HepG2 (cell line): Measurements from ENCODE around the gene RALY. TPM values are rescaled to one million over a fixed set of nuclear protein-coding genes. Genes with fewer than 3 reads are reported as not detected.

Experiments
- E2F5 ChIP-seq: sonication (generic); formaldehyde crosslinking; conservative IDR thresholded peaks from 2 replicates; pipeline ENCODE4 v1.4.0; 2020; ENCODE audit warnings: missing genetic modification reagents
- GPN1 ChIP-seq: sonication (generic); formaldehyde crosslinking; IDR thresholded peaks from 2 replicates; pipeline ENCODE4 v1.5.1; 2020; ENCODE audit warnings: missing genetic modification reagents, borderline replicate concordance
- JUND ChIP-seq: sonication (generic); formaldehyde crosslinking; IDR thresholded peaks from 2 replicates; pipeline ENCODE4 v1.8.0; 2022; ENCODE audit warnings: mild to moderate bottlenecking, missing genetic modification reagents
- KAT7 ChIP-seq: IDR thresholded peaks from 2 replicates; pipeline ENCODE4 v1.6.1; 2018; ENCODE audit warnings: borderline replicate concordance, missing compliant biosample characterization
- KLF16 ChIP-seq, 2 experiments: sonication (generic) in 1 of 2; formaldehyde crosslinking in 1 of 2; IDR thresholded peaks; 2 replicates each; pipeline versions ENCODE4 v1.6.1 to v1.8.0; 2016 to 2023; ENCODE audit warnings: missing genetic modification reagents in 2 of 2, missing compliant biosample characterization in 1 of 2
- MXI1 ChIP-seq: IDR thresholded peaks from 3 replicates; pipeline ENCODE4 v1.6.1; 2012; ENCODE audit warnings: low read depth, low read length, inconsistent platforms, borderline replicate concordance
- SIN3B ChIP-seq: fragments of 150-350 bp; IDR thresholded peaks from 2 replicates; pipeline ENCODE4 v1.6.1; 2014; ENCODE audit warnings: low read length
- SOX13 ChIP-seq, 3 experiments: fragments of 450-650 bp in 1 of 3; sonication (generic) in 1 of 3; formaldehyde crosslinking in 1 of 3; IDR thresholded peaks in 2 of 3; conservative IDR thresholded peaks in 1 of 3; 2 replicates each; pipeline versions ENCODE4 v1.5.0 to v1.6.1; 2016 to 2020; ENCODE audit warnings: antibody characterized with exemption in 1 of 3, mild to moderate bottlenecking in 1 of 3, missing compliant biosample characterization in 1 of 3, missing genetic modification reagents in 1 of 3, moderate library complexity in 1 of 3
- TEAD3 ChIP-seq: optimal IDR thresholded peaks from 2 replicates; pipeline ENCODE3; 2016; ENCODE audit warnings: borderline replicate concordance
- ZNF20 ChIP-seq: sonication (generic); formaldehyde crosslinking; IDR thresholded peaks from 2 replicates; pipeline ENCODE4 v1.4.0; 2020; ENCODE audit warnings: mild to moderate bottlenecking, moderate library complexity, missing genetic modification reagents
- ZNF678 ChIP-seq: sonication (generic); formaldehyde crosslinking; IDR thresholded peaks from 2 replicates; pipeline ENCODE4 v1.4.0; 2020; ENCODE audit warnings: mild to moderate bottlenecking, missing genetic modification reagents
- ZNF720 ChIP-seq: sonication (generic); formaldehyde crosslinking; IDR thresholded peaks from 2 replicates; pipeline ENCODE4 v1.4.0; 2020; ENCODE audit warnings: missing genetic modification reagents
- polyA plus RNA-seq, 8 experiments: library from polyadenylated mRNA; depleted of rRNA in 3 of 8; stranded (reverse) in 7 of 8; unstranded in 1 of 8; fragments of >200 nt; fragmentation: Illumina TruSeq in 4 of 8; extraction: Trizol in 4 of 8; gene quantifications; 2 replicates each; pipeline versions ENCODE4 v1.2.1 to v1.2.3, GENCODE V29; 2011 to 2016; ENCODE audit warnings: low read depth in 4 of 8, missing spikeins in 1 of 8, mixed read lengths in 1 of 8; ENCODE audit not compliant: insufficient read depth in 1 of 8
- total RNA-seq, 5 experiments: library from RNA; depleted of rRNA; stranded (reverse); fragments of >200 nt; fragmentation: Illumina TruSeq; extraction: Trizol; gene quantifications; 2 replicates each; pipeline ENCODE4 v1.2.3, GENCODE V29; 2016; ENCODE audit warnings: low read depth in 1 of 5
- TF ChIP-seq, protein P1 (sequence below): IDR thresholded peaks from 2 replicates; pipeline ENCODE4 v1.6.1; 2016; ENCODE audit warnings: missing genetic modification reagents, missing compliant biosample characterization
- TF ChIP-seq, protein P2 (sequence below): IDR thresholded peaks from 2 replicates; pipeline ENCODE4 v1.6.1; 2018; ENCODE audit warnings: missing genetic modification reagents, mild to moderate bottlenecking, missing compliant biosample characterization
- TF ChIP-seq, protein P3 (sequence below), 2 experiments: IDR thresholded peaks; 2 replicates each; pipeline ENCODE4 v1.6.1; 2011 to 2012; ENCODE audit warnings: low read length in 2 of 2, borderline replicate concordance in 1 of 2, low read depth in 1 of 2, mild to moderate bottlenecking in 1 of 2, moderate library complexity in 1 of 2
- TF ChIP-seq, protein P4 (sequence below): sonication (generic); formaldehyde crosslinking; IDR thresholded peaks from 2 replicates; pipeline ENCODE4 v1.4.0; 2020; ENCODE audit warnings: missing genetic modification reagents

Gene RALY
- total and polyA plus RNA-seq, 2 of the 13 experiments (the other 11 are each of a cell fraction or from before 2014, with no cell fraction given), result 178 to 186 TPM

- no peak for TF ChIP-seq KAT7 (CRISPR knock-in tag)
- TF ChIP-seq TEAD3, result peak; percentile 76
- TF ChIP-seq, protein P1, sequence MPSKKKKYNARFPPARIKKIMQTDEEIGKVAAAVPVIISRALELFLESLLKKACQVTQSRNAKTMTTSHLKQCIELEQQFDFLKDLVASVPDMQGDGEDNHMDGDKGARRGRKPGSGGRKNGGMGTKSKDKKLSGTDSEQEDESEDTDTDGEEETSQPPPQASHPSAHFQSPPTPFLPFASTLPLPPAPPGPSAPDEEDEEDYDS, result peak; percentile 27; the same call in 1 of the 2 replicates
- TF ChIP-seq, protein P2, sequence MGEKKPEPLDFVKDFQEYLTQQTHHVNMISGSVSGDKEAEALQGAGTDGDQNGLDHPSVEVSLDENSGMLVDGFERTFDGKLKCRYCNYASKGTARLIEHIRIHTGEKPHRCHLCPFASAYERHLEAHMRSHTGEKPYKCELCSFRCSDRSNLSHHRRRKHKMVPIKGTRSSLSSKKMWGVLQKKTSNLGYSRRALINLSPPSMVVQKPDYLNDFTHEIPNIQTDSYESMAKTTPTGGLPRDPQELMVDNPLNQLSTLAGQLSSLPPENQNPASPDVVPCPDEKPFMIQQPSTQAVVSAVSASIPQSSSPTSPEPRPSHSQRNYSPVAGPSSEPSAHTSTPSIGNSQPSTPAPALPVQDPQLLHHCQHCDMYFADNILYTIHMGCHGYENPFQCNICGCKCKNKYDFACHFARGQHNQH (CRISPR knock-in tag), result peak; percentile 17; the same call in 1 of the 2 replicates
- TF ChIP-seq SIN3B, result no peak
- TF ChIP-seq SOX13 (IDR thresholded peaks at IDR 0.05), result no peak
- peak in 1 of 2 experiments; percentile 47; a peak in 1 of 4 replicates for TF ChIP-seq SOX13 (CRISPR knock-in tag; conservative IDR thresholded peaks at IDR 0.05 in 1 of 2, IDR thresholded peaks at IDR 0.05 in 1 of 2)
- TF ChIP-seq KLF16 (CRISPR knock-in tag; IDR thresholded peaks at IDR 0.05), result peak in 1 of 2 experiments; percentile 82; a peak in 2 of 4 replicates
- peak; percentile 58; the same call in 2 of the 3 replicates for TF ChIP-seq MXI1
- no peak for TF ChIP-seq ZNF20
- TF ChIP-seq ZNF720 (CRISPR knock-in tag), result no peak
- no peak for TF ChIP-seq ZNF678 (CRISPR knock-in tag)
- TF ChIP-seq, protein P3, sequence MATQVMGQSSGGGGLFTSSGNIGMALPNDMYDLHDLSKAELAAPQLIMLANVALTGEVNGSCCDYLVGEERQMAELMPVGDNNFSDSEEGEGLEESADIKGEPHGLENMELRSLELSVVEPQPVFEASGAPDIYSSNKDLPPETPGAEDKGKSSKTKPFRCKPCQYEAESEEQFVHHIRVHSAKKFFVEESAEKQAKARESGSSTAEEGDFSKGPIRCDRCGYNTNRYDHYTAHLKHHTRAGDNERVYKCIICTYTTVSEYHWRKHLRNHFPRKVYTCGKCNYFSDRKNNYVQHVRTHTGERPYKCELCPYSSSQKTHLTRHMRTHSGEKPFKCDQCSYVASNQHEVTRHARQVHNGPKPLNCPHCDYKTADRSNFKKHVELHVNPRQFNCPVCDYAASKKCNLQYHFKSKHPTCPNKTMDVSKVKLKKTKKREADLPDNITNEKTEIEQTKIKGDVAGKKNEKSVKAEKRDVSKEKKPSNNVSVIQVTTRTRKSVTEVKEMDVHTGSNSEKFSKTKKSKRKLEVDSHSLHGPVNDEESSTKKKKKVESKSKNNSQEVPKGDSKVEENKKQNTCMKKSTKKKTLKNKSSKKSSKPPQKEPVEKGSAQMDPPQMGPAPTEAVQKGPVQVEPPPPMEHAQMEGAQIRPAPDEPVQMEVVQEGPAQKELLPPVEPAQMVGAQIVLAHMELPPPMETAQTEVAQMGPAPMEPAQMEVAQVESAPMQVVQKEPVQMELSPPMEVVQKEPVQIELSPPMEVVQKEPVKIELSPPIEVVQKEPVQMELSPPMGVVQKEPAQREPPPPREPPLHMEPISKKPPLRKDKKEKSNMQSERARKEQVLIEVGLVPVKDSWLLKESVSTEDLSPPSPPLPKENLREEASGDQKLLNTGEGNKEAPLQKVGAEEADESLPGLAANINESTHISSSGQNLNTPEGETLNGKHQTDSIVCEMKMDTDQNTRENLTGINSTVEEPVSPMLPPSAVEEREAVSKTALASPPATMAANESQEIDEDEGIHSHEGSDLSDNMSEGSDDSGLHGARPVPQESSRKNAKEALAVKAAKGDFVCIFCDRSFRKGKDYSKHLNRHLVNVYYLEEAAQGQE (IDR thresholded peaks at IDR 0.05; ENCODE audit: borderline replicate concordance in 1 of 2, low read depth in 1 of 2, low read length in 2 of 2), result no peak
- TF ChIP-seq, protein P4, sequence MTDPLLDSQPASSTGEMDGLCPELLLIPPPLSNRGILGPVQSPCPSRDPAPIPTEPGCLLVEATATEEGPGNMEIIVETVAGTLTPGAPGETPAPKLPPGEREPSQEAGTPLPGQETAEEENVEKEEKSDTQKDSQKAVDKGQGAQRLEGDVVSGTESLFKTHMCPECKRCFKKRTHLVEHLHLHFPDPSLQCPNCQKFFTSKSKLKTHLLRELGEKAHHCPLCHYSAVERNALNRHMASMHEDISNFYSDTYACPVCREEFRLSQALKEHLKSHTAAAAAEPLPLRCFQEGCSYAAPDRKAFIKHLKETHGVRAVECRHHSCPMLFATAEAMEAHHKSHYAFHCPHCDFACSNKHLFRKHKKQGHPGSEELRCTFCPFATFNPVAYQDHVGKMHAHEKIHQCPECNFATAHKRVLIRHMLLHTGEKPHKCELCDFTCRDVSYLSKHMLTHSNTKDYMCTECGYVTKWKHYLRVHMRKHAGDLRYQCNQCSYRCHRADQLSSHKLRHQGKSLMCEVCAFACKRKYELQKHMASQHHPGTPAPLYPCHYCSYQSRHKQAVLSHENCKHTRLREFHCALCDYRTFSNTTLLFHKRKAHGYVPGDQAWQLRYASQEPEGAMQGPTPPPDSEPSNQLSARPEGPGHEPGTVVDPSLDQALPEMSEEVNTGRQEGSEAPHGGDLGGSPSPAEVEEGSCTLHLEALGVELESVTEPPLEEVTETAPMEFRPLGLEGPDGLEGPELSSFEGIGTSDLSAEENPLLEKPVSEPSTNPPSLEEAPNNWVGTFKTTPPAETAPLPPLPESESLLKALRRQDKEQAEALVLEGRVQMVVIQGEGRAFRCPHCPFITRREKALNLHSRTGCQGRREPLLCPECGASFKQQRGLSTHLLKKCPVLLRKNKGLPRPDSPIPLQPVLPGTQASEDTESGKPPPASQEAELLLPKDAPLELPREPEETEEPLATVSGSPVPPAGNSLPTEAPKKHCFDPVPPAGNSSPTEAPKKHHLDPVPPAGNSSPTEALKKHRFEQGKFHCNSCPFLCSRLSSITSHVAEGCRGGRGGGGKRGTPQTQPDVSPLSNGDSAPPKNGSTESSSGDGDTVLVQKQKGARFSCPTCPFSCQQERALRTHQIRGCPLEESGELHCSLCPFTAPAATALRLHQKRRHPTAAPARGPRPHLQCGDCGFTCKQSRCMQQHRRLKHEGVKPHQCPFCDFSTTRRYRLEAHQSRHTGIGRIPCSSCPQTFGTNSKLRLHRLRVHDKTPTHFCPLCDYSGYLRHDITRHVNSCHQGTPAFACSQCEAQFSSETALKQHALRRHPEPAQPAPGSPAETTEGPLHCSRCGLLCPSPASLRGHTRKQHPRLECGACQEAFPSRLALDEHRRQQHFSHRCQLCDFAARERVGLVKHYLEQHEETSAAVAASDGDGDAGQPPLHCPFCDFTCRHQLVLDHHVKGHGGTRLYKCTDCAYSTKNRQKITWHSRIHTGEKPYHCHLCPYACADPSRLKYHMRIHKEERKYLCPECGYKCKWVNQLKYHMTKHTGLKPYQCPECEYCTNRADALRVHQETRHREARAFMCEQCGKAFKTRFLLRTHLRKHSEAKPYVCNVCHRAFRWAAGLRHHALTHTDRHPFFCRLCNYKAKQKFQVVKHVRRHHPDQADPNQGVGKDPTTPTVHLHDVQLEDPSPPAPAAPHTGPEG (CRISPR knock-in tag), result no peak
- TF ChIP-seq GPN1 (CRISPR knock-in tag), result no peak
- no peak for TF ChIP-seq JUND (CRISPR knock-in tag)
- TF ChIP-seq E2F5 (CRISPR knock-in tag), result no peak
Observed at GRCh38 chr20:34129518-34130162, 135.9 kb downstream of the RALY start (continued).
